Kidney (tissue), 14 donors: ENCODE data around the gene RIMKLB. TPM values are rescaled to one million over a fixed set of nuclear protein-coding genes. Genes with fewer than 3 reads are reported as not detected.
"Not testable (repeated sequence)": the region's sequence is repeated elsewhere in the genome, so short reads cannot be mapped to it uniquely, and the experiment has no call there.

Experiments
- DNase-seq, 5 donors: peaks; one replicate each; pipeline ENCODE4 v3.0.0-alpha.2; 2013 to 2020
- FAIRE-seq: peaks from 2 replicates; lab custom pipeline; 2012; peaks lifted over from hg19 to GRCh38; lab: Jason Lieb, UNC
- H3K27ac ChIP-seq, 2 donors: one replicate each; pipeline ENCODE4 v1.7.0; 2013; ENCODE audit warnings: low read depth in 2 of 2, low read length in 2 of 2, inconsistent platforms in 1 of 2
- H3K27me3 ChIP-seq: one replicate; pipeline ENCODE4 v1.7.1; 2013; ENCODE audit warnings: low read length, inconsistent platforms; ENCODE audit not compliant: control insufficient read depth, insufficient read depth
- H3K36me3 ChIP-seq, 3 donors: one replicate each; pipeline versions ENCODE4 v1.7.0 to v1.7.1; 2013; ENCODE audit warnings: low read length in 3 of 3, control low read depth in 1 of 3, inconsistent platforms in 1 of 3; ENCODE audit not compliant: insufficient read depth in 3 of 3, control insufficient read depth in 2 of 3
- H3K4me1 ChIP-seq, 3 donors: one replicate each; pipeline versions ENCODE4 v1.7.0 to v1.7.1; 2013; ENCODE audit warnings: low read length in 3 of 3, inconsistent platforms in 1 of 3, low read depth in 1 of 3; ENCODE audit not compliant: control insufficient read depth in 2 of 3, insufficient read depth in 2 of 3
- H3K4me3 ChIP-seq, 3 donors: one replicate each; pipeline versions ENCODE4 v1.7.0 to v1.8.1; 2013; ENCODE audit warnings: low read length in 3 of 3, control low read depth in 1 of 3, inconsistent platforms in 1 of 3
- H3K9ac ChIP-seq, 3 donors: one replicate each; pipeline versions ENCODE4 v1.7.0 to v1.7.1; 2013; ENCODE audit warnings: low read length in 3 of 3, control low read depth in 1 of 3, inconsistent platforms in 1 of 3
- H3K9me3 ChIP-seq, 3 donors: one replicate each; pipeline versions ENCODE4 v1.7.0 to v1.7.1; 2013; ENCODE audit warnings: low read length in 3 of 3, control low read depth in 1 of 3, inconsistent platforms in 1 of 3; ENCODE audit not compliant: control insufficient read depth in 2 of 3, insufficient read depth in 1 of 3
- CTCF ChIP-seq: IDR thresholded peaks from 3 replicates; pipeline ENCODE4 v1.5.1; 2012; ENCODE audit warnings: mild to moderate bottlenecking, moderate library complexity, borderline replicate concordance; ENCODE audit not compliant: insufficient read depth; ENCODE audit errors: extremely low read depth
- intact Hi-C: fragments of 100-400 bp; cut with DNase I; formaldehyde crosslinking; loops from one replicate; pipeline ENCODE4 v1.11.1; 2022
- polyA plus RNA-seq: library from polyadenylated mRNA; stranded (reverse); fragments of 350-450 nt; fragmentation: Illumina TruSeq; extraction: RNeasy Lipid Tissue Mini Kit (QIAGEN cat#74804); gene quantifications from one replicate; pipeline ENCODE4 v1.2.3, GENCODE V29; 2014; ENCODE audit warnings: low read depth, low replicate concordance; ENCODE audit not compliant: insufficient read depth
- total RNA-seq: library from RNA; stranded (reverse); fragmentation: NEBNext Ultra II Directional; extraction: Animal tissue kit (Norgen Biotek cat#: 25700); gene quantifications from one replicate; pipeline ENCODE4 v1.2.1, GENCODE V29; 2021
- donor health status: control.
- donor health status: control.
- donor health status: control.
- donor health status: control.
- donor health status: control.
- donor health status: DM: yes; HTN: yes; CAD: no.
- donor health status: Normal renal cell carcinoma (clear cell type).

Gene RIMKLB
- total and polyA plus RNA-seq, 2 donors from 2014 or later = 38.0 to 45.5 TPM

- no peak for DNase-seq
- Histone ChIP-seq H3K27ac (no peak overlapping the region), H3K4me1 (no peaks in the 10 kb centered on the region), H3K4me3 (no peak overlapping the region), H3K36me3 (no peaks in the 10 kb centered on the region), H3K9ac (no peak overlapping the region), H3K9me3 (no peaks in the 10 kb centered on the region), H3K27me3 (no peaks in the 10 kb centered on the region)
- no peak for TF ChIP-seq CTCF
- intact Hi-C loops = no loop called here
- no peak for FAIRE-seq
These were observed 87.7 kb downstream of the RIMKLB start for GRCh38 chr12:8785499-8785898.

- H3K4me3 ChIP-seq, FAIRE-seq, H3K9me3 ChIP-seq, H3K9ac ChIP-seq, DNase-seq, H3K36me3 ChIP-seq, H3K27ac ChIP-seq, H3K4me1 ChIP-seq, intact Hi-C loops, H3K27me3 ChIP-seq: not testable (repeated sequence)
These were observed 89.4 kb downstream of the RIMKLB start for GRCh38 chr12:8787206-8787605.

- H3K36me3 ChIP-seq, H3K4me1 ChIP-seq, FAIRE-seq, H3K27me3 ChIP-seq, DNase-seq, H3K4me3 ChIP-seq, H3K9me3 ChIP-seq, intact Hi-C loops, H3K9ac ChIP-seq, H3K27ac ChIP-seq: not testable (repeated sequence)
These were observed 90.9 kb downstream of the RIMKLB start for GRCh38 chr12:8788706-8789105.

- H3K9ac ChIP-seq, H3K27me3 ChIP-seq, H3K27ac ChIP-seq, FAIRE-seq, H3K4me1 ChIP-seq, H3K9me3 ChIP-seq, H3K36me3 ChIP-seq, DNase-seq, intact Hi-C loops, H3K4me3 ChIP-seq: not testable (repeated sequence)
These were observed 91.7 kb downstream of the RIMKLB start for GRCh38 chr12:8789341-8790013.

GRCh38 chr12:8793226-8793625 is 95.4 kb downstream of the RIMKLB start:
- intact Hi-C loops, H3K4me1 ChIP-seq: not testable (repeated sequence)

GRCh38 chr12:8794611-8795010 is 96.8 kb downstream of the RIMKLB start:
- FAIRE-seq, H3K9me3 ChIP-seq, H3K4me1 ChIP-seq, H3K4me3 ChIP-seq, H3K27me3 ChIP-seq, H3K36me3 ChIP-seq, H3K9ac ChIP-seq, DNase-seq, intact Hi-C loops, H3K27ac ChIP-seq: not testable (repeated sequence)

More at GRCh38 chr12:8793226-8793625, 95.4 kb downstream of the RIMKLB start:
- not testable (repeated sequence) for H3K27ac ChIP-seq, H3K9me3 ChIP-seq, H3K9ac ChIP-seq, FAIRE-seq, H3K27me3 ChIP-seq, H3K4me3 ChIP-seq, H3K36me3 ChIP-seq, DNase-seq
